ENCODE results near the gene SWI5.

GRCh38 chr9:128286440-128286839, 10.4 kb downstream of the SWI5 start:
- TF ChIP-seq CTCF (IDR thresholded peaks at IDR 0.05) (no peak), POLR2A (IDR thresholded peaks at IDR 0.05) (no peak)

Measured in Peyer's patch (tissue), 4 donors.